Astrocyte of the cerebellum (primary cell): Measurements from ENCODE around the gene PIK3CB.

Source experiments
- DNase-seq: peaks from one replicate; pipeline ENCODE4 v3.0.0-alpha.2; 2011; ENCODE audit warnings: low read depth
- H3K4me3 ChIP-seq: 2 replicates; pipeline ENCODE4 v1.5.1; 2011; ENCODE audit warnings: mild to moderate bottlenecking, low read depth, low read length, moderate library complexity
- in situ Hi-C: cut with HindIII; loops from 2 replicates; pipeline ENCODE4 v1.10.0; 2017; ENCODE audit warnings: low sequenced_read_pairs
- TF ChIP-seq, protein P1 (sequence below): IDR thresholded peaks from 2 replicates; pipeline ENCODE4 v1.5.1; 2012; ENCODE audit warnings: low read length, low read depth, moderate library complexity, mild to moderate bottlenecking; ENCODE audit errors: missing control alignments

The PIK3CB gene

DNA sequence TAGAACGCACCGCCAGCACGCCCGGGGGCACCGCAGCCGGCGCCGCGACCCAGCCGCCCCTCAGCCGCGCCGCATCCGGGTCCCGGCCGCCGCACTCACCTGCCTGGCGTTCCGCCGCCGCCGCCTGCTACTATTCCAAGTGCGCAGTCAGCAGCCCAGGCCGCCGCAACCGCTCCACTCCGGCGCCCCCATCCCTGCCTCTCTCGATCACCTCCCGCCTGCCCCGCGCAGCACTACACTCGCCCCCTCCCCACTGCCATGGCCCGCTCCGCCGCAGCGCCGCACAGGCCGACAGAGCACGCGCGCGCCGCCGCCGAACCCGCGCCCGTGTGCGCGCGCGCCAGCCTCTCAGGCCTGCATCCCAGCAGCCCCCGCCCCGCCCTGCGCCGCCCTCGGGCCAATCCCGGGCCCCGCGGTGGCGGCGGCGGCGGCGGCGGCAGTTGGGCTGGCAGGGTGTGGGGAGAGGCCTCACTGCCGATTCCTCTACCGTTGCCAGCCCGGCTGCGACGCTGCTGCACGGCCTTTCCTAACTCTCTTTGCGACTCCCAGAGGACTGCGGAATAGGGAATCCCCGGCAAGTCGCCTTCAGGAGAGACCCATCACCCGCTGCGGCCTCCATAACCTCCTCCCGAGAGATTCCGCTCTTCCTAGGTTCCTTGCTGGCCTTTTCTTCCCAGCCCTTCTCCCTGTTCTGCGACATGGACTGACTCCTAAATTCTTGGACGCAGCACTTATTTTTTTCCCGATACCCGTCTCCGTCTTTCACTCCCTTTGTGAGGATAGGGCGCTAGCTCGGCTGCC lies at the start of gene PIK3CB:
TSS of gene PIK3CB (minus strand) at position 333 of the 801 bp plus-strand sequence. CDS start 75,585 bp downstream, outside the sequence.
- TF ChIP-seq, protein P1, sequence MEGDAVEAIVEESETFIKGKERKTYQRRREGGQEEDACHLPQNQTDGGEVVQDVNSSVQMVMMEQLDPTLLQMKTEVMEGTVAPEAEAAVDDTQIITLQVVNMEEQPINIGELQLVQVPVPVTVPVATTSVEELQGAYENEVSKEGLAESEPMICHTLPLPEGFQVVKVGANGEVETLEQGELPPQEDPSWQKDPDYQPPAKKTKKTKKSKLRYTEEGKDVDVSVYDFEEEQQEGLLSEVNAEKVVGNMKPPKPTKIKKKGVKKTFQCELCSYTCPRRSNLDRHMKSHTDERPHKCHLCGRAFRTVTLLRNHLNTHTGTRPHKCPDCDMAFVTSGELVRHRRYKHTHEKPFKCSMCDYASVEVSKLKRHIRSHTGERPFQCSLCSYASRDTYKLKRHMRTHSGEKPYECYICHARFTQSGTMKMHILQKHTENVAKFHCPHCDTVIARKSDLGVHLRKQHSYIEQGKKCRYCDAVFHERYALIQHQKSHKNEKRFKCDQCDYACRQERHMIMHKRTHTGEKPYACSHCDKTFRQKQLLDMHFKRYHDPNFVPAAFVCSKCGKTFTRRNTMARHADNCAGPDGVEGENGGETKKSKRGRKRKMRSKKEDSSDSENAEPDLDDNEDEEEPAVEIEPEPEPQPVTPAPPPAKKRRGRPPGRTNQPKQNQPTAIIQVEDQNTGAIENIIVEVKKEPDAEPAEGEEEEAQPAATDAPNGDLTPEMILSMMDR = no peak
- H3K4me3 ChIP-seq = peak within 1 kb of the TSS; percentile 85
- in situ Hi-C loops = no loop called here
- DNase-seq = peak; percentile 26

DNA sequence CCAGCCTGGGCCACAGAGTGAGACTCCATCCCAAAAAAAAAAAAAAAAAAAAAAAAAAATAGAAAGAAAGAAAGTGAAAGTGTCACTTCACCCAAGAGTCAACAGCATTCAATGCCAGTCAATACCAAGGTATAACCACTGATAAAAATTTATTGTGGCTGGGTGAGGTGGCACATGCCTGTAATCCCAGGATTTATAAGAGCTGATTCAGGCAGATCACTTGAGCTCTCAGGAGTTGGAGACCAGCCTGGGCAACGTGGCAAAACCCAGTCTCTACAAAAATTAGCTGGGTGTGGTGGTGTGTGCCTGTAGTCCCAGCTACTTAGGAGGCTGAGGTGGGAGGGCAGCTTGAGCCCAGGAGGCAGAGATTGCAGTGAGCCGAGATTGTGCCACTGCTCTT lies 46.5 kb upstream of the PIK3CB start:
- DNase-seq = no peak
- TF ChIP-seq, protein P1 = no peak
- in situ Hi-C loops = no loop called here
- no peak overlapping the region for H3K4me3 ChIP-seq

DNA sequence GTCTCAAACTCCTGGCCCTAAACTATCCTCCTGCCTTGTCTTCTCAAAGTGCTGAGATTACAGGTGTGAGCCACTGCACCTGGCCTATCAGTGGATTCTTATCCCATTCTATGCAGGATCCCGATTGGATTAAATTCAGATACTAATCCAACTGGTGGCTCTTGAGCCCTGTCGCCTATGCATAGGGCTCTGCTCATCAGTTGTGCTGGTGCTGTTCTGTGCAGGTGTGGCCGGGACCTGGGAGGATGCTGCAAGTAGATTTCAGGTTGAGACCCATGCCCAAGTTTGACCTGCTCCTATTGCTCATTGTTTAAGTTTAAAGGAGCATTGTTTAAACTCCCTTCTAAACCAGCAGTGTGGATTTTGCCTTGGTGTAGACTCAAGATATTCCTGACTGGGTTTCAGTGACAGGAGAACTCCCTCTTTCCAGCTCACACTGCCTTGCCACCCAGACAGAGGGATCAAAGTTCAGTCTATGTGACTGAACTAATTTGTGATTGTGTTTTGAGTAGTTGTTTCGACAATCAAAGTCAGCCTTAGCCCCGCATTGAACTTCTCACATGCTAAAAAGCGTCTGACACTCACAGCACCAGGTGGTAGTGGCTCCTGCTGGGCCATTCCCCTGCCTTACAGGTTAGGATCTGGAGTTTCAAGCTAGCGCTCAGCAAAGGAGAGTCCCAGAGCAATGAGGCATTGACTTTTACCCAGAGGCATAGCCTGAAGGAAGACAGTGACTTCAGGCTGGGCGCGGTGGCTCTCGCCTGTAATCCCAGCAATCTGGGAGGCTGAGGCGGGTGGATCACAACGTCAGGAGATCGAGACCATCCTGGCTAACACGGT lies 45.0 kb upstream of the PIK3CB start:
- no peak for DNase-seq

DNA sequence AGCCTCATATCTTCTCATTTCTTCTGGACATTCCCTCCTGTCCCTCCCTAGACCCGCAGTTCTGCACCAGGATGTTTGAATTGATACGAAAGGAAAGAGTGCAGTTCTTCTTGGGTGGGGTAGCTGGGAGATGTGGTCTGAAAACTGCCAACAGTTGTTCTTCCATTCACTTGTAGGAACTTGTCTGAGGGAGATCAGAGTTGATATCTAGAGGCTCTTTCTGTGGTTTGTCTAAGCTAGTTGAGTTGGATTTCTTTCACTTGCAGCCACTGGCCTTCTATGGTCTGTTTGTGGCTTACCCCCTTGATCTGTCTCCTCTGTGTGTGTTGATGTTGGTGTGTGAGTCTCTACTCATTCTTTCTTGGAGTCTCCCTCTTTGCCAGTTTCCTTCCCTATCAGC lies 42.5 kb upstream of the PIK3CB start:
- in situ Hi-C loops = no loop called here
- DNase-seq = no peak
- H3K4me3 ChIP-seq = no peak overlapping the region
- TF ChIP-seq, protein P1 = no peak

More for the DNA sequence above, 45.0 kb upstream of the PIK3CB start:
- in situ Hi-C loops = no loop called here
- no peak overlapping the region for H3K4me3 ChIP-seq
- TF ChIP-seq, protein P1 = no peak

DNA sequence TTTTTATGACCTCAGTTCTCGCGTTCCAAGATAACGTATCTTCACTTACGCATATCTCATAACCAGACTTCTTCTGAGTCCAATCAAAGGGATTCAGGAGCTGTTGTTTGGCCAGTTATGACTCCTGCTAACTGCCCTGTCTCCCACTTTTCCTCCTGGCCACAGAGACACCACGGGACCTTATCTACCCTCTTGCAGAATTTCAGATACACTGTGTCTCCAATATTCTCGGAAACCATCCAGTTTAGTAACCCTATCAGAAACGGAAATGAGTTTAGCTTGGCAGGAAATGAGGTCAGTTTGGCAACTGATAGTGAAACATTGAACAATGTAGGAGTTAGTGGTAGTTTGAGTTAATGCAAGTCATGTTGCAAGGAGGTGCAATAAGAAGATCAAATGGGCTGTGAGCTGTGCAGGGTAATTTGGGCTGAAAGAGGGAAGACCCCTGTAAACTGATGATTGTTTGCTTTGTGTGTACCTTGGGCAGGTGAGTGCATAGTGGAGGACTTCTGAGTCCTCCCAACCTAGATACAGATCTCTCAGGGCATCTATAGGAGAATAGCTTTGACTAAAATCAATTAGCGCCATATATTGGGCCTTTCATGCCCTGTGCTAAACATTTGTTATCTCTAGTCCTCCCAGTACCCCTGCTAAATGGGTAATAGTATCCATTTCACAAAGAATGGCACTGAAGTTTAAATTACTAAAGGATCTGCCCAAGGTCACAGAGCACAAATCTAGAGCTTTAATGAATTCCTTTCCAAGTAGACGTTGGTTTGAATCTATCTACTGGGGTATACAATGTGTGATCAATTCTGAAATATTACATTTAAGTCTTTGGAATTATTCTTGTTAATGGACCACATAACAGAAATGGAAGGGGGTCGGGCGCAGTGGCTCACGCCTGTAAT lies 41.3 kb upstream of the PIK3CB start:
- TF ChIP-seq, protein P1 = no peak
- DNase-seq = no peak
- H3K4me3 ChIP-seq = no peak overlapping the region
- in situ Hi-C loops = no loop called here
